Activated B cell treated with CpG ODN at 0.5 μM for 24 hours (primary cell): ENCODE results near the gene TMEM9. TPM values are rescaled to one million over a fixed set of nuclear protein-coding genes. Genes with fewer than 3 reads are reported as not detected.

ENCODE experiments used
- ATAC-seq: fragments of 200-7000 bp; cut with Tn5 transposase; one replicate; pipeline ENCODE4 v1.10.0; 2021; ENCODE audit warnings: low read depth, mild to moderate bottlenecking, moderate library complexity
- CTCF ChIA-PET: fragments of 350-600 bp; sonication (Branson Sonifier 250); formaldehyde crosslinking; loops from one replicate; lab custom pipeline; 2021; ENCODE audit warnings: antibody characterized with exemption; lab: Charles Lee
- POLR2A ChIA-PET: fragments of 350-600 bp; sonication (Branson Sonifier 250); formaldehyde crosslinking; loops from one replicate; lab custom pipeline; 2021; ENCODE audit warnings: antibody characterized with exemption; lab: Charles Lee
- DNase-seq: peaks from one replicate; pipeline ENCODE4 v3.0.0; 2022
- H3K27ac Mint-ChIP-seq: one replicate; pipeline ENCODE4 v1.8.0; 2020; ENCODE audit warnings: mixed read lengths
- H3K27me3 Mint-ChIP-seq: one replicate; pipeline ENCODE4 v1.8.0; 2021; ENCODE audit warnings: mixed read lengths
- H3K36me3 Mint-ChIP-seq: one replicate; pipeline ENCODE4 v1.8.0; 2021; ENCODE audit warnings: low read depth, mixed read lengths
- H3K4me1 Mint-ChIP-seq: one replicate; pipeline ENCODE4 v1.8.0; 2021; ENCODE audit warnings: mixed read lengths
- H3K4me3 Mint-ChIP-seq: one replicate; pipeline ENCODE4 v1.8.0; 2020; ENCODE audit warnings: mild to moderate bottlenecking, mixed read lengths
- H3K9me3 Mint-ChIP-seq: one replicate; pipeline ENCODE4 v1.8.0; 2020; ENCODE audit warnings: mixed read lengths
- CTCF ChIP-seq: fragments of 200-600 bp; IDR thresholded peaks from one replicate; pipeline ENCODE4 v1.8.0; 2022; ENCODE audit warnings: antibody characterized with exemption, mild to moderate bottlenecking
- intact Hi-C: fragments of 100-400 bp; cut with micrococcal nuclease; formaldehyde crosslinking; loops from one replicate; pipeline ENCODE4 v1.15.1; 2024
- total RNA-seq: library from RNA; stranded (reverse); gene quantifications from 2 replicates; pipeline ENCODE4 v1.2.3, GENCODE V29; 2022

The TMEM9 gene
- total RNA-seq, 1 donor from 2014 or later = 19.0 TPM

- CTCF ChIA-PET = no interaction called here
- Mint-ChIP-seq H3K27me3 (peaks cover 19% of the 10 kb centered on the region), H3K4me1 (no peaks in the 10 kb centered on the region), H3K4me3 (no peak overlapping the region), H3K9me3 (no peaks in the 10 kb centered on the region), H3K27ac (no peak overlapping the region), H3K36me3 (no peaks in the 10 kb centered on the region)
- TF ChIP-seq CTCF = no peak
- ATAC-seq (no peak), DNase-seq (no peak)
- POLR2A ChIA-PET = no interaction called here
- intact Hi-C loops = no loop called here
Observed at GRCh38 chr1:201185123-201185453, 30.8 kb upstream of the TMEM9 start.

GRCh38 chr1:201184307-201185122 is 30.2 kb upstream of the TMEM9 start:
- no peaks in the 10 kb centered on the region for H3K9me3 Mint-ChIP-seq
- no peak overlapping the region for H3K27ac Mint-ChIP-seq
- CTCF ChIA-PET = no interaction called here
- H3K36me3 Mint-ChIP-seq = no peaks in the 10 kb centered on the region
- no peaks in the 10 kb centered on the region for H3K4me1 Mint-ChIP-seq
- POLR2A ChIA-PET = no interaction called here
- no peak for TF ChIP-seq CTCF
- peaks cover 22% of the 10 kb centered on the region for H3K27me3 Mint-ChIP-seq
- no peak overlapping the region for H3K4me3 Mint-ChIP-seq
- intact Hi-C loops = no loop called here
- ATAC-seq (no peak), DNase-seq (no peak)

GRCh38 chr1:201183753-201184152 is 29.5 kb upstream of the TMEM9 start:
- POLR2A ChIA-PET = no interaction called here
- CTCF ChIA-PET = no interaction called here
- Mint-ChIP-seq H3K27ac (no peak overlapping the region), H3K9me3 (peaks cover 3% of the 10 kb centered on the region), H3K4me3 (no peak overlapping the region), H3K4me1 (no peaks in the 10 kb centered on the region), H3K27me3 (peaks cover 25% of the 10 kb centered on the region), H3K36me3 (no peaks in the 10 kb centered on the region)
- no peak for TF ChIP-seq CTCF
- intact Hi-C loops = no loop called here
- ATAC-seq = no peak
- DNase-seq = no peak

- H3K27ac Mint-ChIP-seq = no peak overlapping the region
- ATAC-seq (no peak), DNase-seq (no peak)
- H3K36me3 Mint-ChIP-seq = no peaks in the 10 kb centered on the region
- intact Hi-C loops = no loop called here
- ChIA-PET CTCF (no interaction called here), POLR2A (no interaction called here)
- peaks cover 29% of the 10 kb centered on the region for H3K27me3 Mint-ChIP-seq
- TF ChIP-seq CTCF = no peak
- peaks cover 4% of the 10 kb centered on the region for H3K9me3 Mint-ChIP-seq
- no peaks in the 10 kb centered on the region for H3K4me1 Mint-ChIP-seq
- no peak overlapping the region for H3K4me3 Mint-ChIP-seq
Observed at GRCh38 chr1:201183209-201183608, 28.9 kb upstream of the TMEM9 start.

- no peak for ATAC-seq
- Mint-ChIP-seq H3K36me3 (no peaks in the 10 kb centered on the region), H3K4me1 (no peaks in the 10 kb centered on the region), H3K9me3 (peaks cover 4% of the 10 kb centered on the region), H3K4me3 (no peak overlapping the region), H3K27ac (no peak overlapping the region), H3K27me3 (peaks cover 32% of the 10 kb centered on the region)
- ChIA-PET POLR2A (no interaction called here), CTCF (no interaction called here)
- TF ChIP-seq CTCF = no peak
- intact Hi-C loops = no loop called here
- DNase-seq = no peak
Observed at GRCh38 chr1:201181726-201182125, 27.5 kb upstream of the TMEM9 start.
